Dermis blood vessel endothelial cell (primary cell): ENCODE results near the gene GH1. TPM values are rescaled to one million over a fixed set of nuclear protein-coding genes. Genes with fewer than 3 reads are reported as not detected.

ENCODE experiments used
- total RNA-seq: library from RNA; depleted of rRNA; stranded (reverse); fragments of >200 nt; gene quantifications from 2 replicates; pipeline ENCODE4 v1.2.3, GENCODE V29; 2014

The GH1 gene
- total RNA-seq, 1 donor from 2014 or later, result not detected

Other genes with a start within 250 kb of the GH1 start
- 46.5 and 64.4 TPM in 2 replicates for gene LIMD2, start 218.7 kb downstream of the GH1 start, total RNA-seq
- 26.5 and 27.5 TPM in 2 replicates for gene STRADA, start 177.0 kb downstream of the GH1 start, total RNA-seq
- 109 and 164 TPM in 2 replicates for gene CCDC47, start 145.2 kb downstream of the GH1 start, total RNA-seq
- gene DDX42, start 144.7 kb downstream of the GH1 start, total RNA-seq, result 71.6 and 81.5 TPM in 2 replicates
- gene PSMC5, start 91.4 kb downstream of the GH1 start, total RNA-seq, result 46.6 and 92.0 TPM in 2 replicates
- 73.3 and 78.8 TPM in 2 replicates for gene FTSJ3, start 91.2 kb downstream of the GH1 start, total RNA-seq
- 78.8 and 97.8 TPM in 2 replicates for gene SMARCD2, start 76.2 kb downstream of the GH1 start, total RNA-seq
- gene CSH2, start 45.2 kb downstream of the GH1 start, total RNA-seq, result not detected in 2 replicates
- gene GH2, start 36.9 kb downstream of the GH1 start, total RNA-seq, result not detected in 2 replicates
- gene CSH1, start 22.3 kb downstream of the GH1 start, total RNA-seq, result not detected in 2 replicates
- not detected in 2 replicates for gene CSHL1, start 7.6 kb downstream of the GH1 start, total RNA-seq
- gene CD79B, start 13.5 kb upstream of the GH1 start, total RNA-seq, result 2.1 and 5.1 TPM in 2 replicates
- gene SCN4A, start 54.1 kb upstream of the GH1 start, total RNA-seq, result 0.09 and 0.17 TPM in 2 replicates
- 0.42 and 0.85 TPM in 2 replicates for gene PRR29, start 79.5 kb upstream of the GH1 start, total RNA-seq
- 443 and 748 TPM in 2 replicates for gene ICAM2, start 101.8 kb upstream of the GH1 start, total RNA-seq
- gene ERN1, start 211.3 kb upstream of the GH1 start, total RNA-seq, result 17.5 and 20.4 TPM in 2 replicates